Liver (tissue), 3 donors: ENCODE measurements around the gene SLX9.

Source experiments
- REST ChIP-seq: IDR thresholded peaks from 2 replicates; pipeline ENCODE4 v1.6.1; 2016; ENCODE audit warnings: antibody characterized with exemption, mild to moderate bottlenecking
- TAF1 ChIP-seq: conservative IDR thresholded peaks from 2 replicates; pipeline ENCODE4 v1.6.1; 2016; ENCODE audit warnings: antibody characterized with exemption, mild to moderate bottlenecking
- YY1 ChIP-seq: IDR thresholded peaks from 2 replicates; pipeline ENCODE4 v1.6.1; 2016; ENCODE audit warnings: antibody characterized with exemption, mild to moderate bottlenecking
- TF ChIP-seq, protein P1 (sequence below): IDR thresholded peaks from 2 replicates; pipeline ENCODE4 v1.6.1; 2016; ENCODE audit warnings: antibody characterized with exemption
- TF ChIP-seq, protein P2 (sequence below): fragments of 150-350 bp; IDR thresholded peaks from 2 replicates; pipeline ENCODE4 v1.5.1; 2017; ENCODE audit warnings: improper control_type of control experiment, low read depth, low read length; ENCODE audit not compliant: missing input control
- donor health status: healthy.
- donor health status: healthy.

- TF ChIP-seq, protein P1, sequence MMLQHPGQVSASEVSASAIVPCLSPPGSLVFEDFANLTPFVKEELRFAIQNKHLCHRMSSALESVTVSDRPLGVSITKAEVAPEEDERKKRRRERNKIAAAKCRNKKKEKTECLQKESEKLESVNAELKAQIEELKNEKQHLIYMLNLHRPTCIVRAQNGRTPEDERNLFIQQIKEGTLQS: no peak
- TF ChIP-seq TAF1 (no peak), REST (no peak), YY1 (no peak)
- TF ChIP-seq, protein P2, sequence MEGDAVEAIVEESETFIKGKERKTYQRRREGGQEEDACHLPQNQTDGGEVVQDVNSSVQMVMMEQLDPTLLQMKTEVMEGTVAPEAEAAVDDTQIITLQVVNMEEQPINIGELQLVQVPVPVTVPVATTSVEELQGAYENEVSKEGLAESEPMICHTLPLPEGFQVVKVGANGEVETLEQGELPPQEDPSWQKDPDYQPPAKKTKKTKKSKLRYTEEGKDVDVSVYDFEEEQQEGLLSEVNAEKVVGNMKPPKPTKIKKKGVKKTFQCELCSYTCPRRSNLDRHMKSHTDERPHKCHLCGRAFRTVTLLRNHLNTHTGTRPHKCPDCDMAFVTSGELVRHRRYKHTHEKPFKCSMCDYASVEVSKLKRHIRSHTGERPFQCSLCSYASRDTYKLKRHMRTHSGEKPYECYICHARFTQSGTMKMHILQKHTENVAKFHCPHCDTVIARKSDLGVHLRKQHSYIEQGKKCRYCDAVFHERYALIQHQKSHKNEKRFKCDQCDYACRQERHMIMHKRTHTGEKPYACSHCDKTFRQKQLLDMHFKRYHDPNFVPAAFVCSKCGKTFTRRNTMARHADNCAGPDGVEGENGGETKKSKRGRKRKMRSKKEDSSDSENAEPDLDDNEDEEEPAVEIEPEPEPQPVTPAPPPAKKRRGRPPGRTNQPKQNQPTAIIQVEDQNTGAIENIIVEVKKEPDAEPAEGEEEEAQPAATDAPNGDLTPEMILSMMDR: no peak
These were observed 59.7 kb downstream of the SLX9 start for GRCh38 chr21:44999428-44999971.
